Islet precursor cell (in vitro differentiated cells): ENCODE data around the gene NAXD.

Source experiments
- DNase-seq: peaks from one replicate; pipeline ENCODE4 v3.0.0-alpha.2; 2018

NAXD gene

GRCh38 chr13:110597041-110597689, 18.2 kb upstream of the NAXD start:
- no peak for DNase-seq

- DNase-seq, result peak; percentile 75
These were observed 15.0 kb upstream of the NAXD start for GRCh38 chr13:110600261-110600819.

GRCh38 chr13:110600980-110601379, 14.4 kb upstream of the NAXD start:
- no peak for DNase-seq

- peak; percentile 4 for DNase-seq
These were observed 10.2 kb upstream of the NAXD start for GRCh38 chr13:110605132-110605531.

GRCh38 chr13:110606281-110606680, 9.1 kb upstream of the NAXD start:
- DNase-seq, result peak; percentile 1

GRCh38 chr13:110607675-110608224, 7.6 kb upstream of the NAXD start:
- DNase-seq, result no peak

- peak; percentile 45 for DNase-seq
These were observed 4.3 kb upstream of the NAXD start for GRCh38 chr13:110610955-110611595.

DNA sequence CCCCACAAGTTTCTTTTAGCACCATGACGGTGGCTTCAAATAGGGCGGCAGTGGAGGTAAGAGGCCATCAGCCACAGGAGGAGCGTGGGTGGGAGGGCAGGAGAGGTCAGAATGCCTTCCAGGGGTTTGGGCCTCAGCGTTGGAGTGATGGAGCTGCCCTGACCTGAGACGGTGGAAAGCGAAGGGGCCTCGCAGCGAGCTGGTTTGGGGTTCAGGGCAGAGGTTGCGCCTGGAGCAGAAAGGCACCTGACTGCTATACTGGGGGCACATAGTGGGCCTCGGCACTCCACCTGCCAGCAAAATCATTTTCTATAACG, 382 bp upstream of the NAXD start:
- DNase-seq, result no peak

DNA sequence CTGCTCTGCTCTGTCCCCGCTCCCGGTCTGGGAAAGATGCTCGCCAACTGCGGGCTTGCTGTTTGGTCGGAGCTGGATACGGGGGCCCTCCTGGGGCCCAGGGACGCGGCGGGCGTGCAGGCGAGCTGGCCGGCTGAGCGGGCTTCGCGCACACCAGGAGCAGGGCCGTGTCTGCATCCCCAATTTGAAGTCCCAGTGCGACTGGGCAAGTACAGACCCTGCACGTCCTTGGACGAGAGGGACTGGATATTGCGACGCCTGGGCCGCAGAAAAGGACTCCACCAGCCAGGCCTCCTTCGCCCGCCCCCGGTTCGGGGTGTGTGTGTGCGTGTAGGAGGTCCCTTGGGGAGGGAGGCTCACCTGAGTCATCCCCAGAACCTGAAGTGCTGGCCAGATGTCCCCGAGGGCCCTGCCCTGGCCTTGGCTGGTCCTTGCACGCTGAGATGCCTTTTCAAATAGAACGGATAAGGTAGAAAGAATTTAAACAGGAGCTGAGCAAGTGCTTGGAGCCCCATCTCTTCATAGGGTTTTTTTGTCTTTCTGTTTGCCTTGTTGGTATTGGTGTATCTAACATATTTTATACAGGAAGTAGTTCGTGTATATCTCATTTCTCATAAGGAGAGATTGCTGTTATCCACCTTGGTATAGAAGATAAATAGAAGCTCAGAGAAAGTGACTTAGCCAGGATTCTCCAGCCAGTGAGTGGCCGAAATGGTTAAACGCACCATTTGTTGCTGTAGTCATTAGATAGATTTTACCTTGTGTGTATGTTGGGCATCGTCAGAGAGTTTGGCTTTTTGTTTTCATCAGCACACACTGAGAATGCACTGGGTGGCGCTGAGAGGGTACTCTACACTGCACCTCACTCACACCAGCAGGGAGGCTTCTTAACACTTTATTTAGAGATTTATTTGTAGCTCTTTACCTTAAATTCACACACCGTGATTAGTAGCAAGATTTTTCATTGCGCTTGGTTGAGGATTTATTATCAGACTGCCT, 1.1 kb downstream of the NAXD start:
- DNase-seq, result peak; percentile 80

GRCh38 chr13:110617321-110618072, 2.2 kb downstream of the NAXD start:
- no peak for DNase-seq

GRCh38 chr13:110618167-110618566, 2.8 kb downstream of the NAXD start:
- no peak for DNase-seq

DNA sequence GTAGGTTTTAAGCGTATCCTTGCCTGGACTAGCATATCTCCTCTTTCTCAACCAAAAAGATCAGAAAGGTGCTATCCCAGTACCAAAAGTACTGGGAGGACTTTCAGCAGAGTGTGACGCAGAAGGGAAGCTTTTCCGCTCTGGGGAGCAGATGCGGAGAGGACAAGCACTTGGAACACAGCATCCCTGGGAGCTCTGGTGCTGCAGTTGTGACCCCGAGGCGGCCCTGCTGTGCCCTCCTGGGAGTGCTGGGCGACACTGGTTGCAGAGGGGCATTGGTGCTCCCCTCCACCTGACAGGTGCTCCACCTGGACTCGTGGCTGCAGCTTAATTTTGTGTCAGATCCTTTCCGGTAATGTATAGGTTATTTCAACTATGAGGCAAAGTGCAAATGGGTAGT, 3.4 kb downstream of the NAXD start:
- DNase-seq, result no peak

DNA sequence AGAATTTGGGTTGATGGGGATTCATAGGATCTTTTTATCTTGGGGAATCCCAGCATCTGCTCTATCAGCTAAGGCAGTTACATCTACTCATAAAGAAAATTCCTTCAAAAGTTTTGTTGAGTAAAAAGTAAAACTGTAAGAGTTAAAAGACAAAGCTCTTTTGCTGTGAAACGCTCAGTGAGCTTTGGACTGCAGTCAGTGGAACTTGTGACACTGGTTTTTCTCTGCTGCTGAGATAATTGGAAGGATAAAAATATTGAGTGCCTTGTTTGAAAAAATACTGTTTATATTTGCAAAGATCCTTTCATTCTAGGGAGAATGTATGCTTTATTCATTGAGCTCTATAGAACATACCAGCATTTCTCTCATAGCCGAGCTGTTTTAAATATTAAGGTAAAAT, 5.3 kb downstream of the NAXD start:
- no peak for DNase-seq

DNA sequence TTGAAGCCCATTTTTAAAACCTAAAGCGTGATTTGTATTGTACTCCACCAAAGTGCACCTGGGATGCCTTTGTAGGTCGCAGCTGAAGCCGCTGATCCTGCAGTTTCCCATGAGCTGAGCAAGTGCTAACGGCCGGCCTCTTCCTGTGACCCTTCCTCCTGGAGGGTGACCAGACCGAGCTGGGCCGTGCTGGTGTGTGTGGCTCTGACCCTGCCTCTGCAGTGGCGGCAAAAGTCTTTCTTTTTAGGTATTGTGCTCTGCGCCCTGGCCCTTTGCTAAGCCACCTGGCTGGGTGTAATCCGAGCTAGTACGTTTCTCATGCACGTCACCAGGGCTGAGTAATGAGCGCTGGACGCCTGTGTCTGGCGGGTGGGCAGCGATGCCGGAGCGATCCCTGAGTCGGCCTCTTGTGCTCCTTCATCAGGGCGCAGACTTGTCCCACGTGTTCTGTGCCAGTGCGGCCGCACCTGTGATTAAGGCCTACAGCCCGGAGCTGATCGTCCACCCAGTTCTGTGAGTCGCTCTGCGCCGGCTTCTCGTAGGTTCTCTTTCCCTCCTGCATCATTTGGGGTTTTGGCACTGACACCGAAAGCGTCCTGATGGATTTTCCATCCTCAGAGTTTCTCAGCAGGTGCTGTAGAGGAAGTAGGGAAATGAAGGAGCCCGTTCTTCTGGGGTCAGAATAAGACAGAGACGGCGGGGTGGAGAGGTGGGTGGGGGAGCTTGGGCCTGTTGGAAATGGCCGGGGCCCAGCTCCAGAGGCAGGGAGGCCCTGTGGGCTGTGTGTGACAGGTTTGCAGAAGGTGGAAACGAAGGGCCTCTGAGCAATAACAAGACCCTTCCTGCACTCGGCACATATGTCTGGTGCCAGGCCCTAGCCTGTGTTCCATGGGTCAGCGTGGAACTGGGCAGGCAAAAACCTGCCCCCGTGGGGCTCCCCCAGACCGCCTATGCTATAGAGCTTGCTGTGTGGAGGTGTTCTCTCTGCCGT, 9.7 kb downstream of the NAXD start:
- DNase-seq, result peak; percentile 56

DNA sequence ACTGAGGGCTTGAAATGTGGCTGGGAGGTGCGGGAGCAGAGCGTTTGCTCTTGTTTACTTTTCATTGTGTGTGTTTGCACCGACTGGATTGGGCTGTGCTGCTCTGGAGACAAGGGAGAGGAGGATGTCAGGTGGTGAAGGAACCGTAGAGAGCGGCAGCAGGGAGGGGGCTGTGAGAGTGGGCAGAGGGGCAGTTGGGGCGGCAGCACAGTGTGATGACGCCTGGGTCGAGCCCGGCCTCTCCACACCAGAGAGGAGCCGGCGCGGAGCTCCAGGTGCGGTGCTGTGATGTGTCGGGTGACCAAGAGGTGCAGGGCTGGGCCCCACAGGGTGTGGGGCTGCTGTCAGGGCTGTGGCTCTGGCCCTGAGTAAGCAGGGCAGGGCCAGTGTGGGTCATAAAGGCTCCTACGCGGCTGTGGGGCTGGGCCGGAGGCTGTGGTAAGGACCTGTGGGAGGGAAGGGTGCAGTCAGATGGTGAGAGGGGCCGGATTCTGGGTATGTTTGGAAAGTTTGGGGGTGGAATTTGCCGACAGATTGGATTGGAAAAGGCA, 10.5 kb downstream of the NAXD start:
- peak; percentile 53 for DNase-seq

DNA sequence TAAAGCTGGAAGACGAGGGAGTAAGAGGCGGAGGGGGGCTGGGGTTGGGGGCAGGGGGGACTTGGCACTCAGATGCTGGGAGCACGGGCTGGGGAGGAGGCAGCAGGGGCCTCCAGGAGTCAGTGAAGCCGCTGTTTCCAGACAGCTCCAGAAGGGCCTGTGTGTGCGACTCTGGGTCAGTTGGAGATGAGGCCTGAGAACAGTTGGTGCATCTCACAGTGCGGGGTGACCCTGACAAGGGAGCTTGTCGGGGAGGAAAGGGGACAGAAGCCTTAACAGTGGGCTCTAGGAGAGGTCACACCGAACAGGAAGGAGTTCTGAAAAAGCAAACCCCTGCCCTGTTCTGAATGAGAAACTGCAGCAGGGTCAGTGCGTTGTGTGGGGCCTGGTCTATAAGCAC, 11.2 kb downstream of the NAXD start:
- no peak for DNase-seq

- peak; percentile 83 for DNase-seq
These were observed 12.0 kb downstream of the NAXD start for GRCh38 chr13:110627351-110627750.

GRCh38 chr13:110627761-110628476, 12.6 kb downstream of the NAXD start:
- DNase-seq, result no peak

GRCh38 chr13:110628477-110628793, 13.1 kb downstream of the NAXD start:
- peak; percentile 91 for DNase-seq
